ENCODE results near the gene WSB1. TPM values are rescaled to one million over a fixed set of nuclear protein-coding genes. Genes with fewer than 3 reads are reported as not detected.
"Not testable (repeated sequence)": the region's sequence is repeated elsewhere in the genome, so short reads cannot be mapped to it uniquely, and the experiment has no call there.

The WSB1 gene
- total RNA-seq, 1 experiment from 2014 or later = 53.2 TPM

- no peak for DNase-seq (ENCODE audit: low spot score)
Measured at GRCh38 chr17:27315796-27316465, 22.0 kb downstream of the WSB1 start.

DNA sequence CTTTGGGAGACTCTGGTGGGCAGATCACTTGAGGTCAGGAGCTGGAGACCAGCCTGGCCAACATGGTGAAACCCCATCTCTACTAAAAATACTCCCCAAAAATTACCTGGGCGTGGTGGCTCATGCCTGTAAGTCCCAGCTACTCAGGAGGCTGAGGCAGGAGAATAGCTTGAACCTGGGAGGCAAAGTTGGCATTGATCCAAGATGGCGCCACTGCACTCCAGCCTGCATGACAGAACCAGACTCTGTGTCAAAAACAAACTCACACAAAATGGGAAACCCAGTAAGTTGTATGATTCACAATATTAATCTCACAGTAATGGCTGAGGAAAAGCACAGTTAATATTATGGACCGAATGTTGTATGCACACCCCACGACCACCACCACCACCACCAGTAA is 24.3 kb downstream of the WSB1 start:
- no peak for DNase-seq (ENCODE audit: low spot score)

DNA sequence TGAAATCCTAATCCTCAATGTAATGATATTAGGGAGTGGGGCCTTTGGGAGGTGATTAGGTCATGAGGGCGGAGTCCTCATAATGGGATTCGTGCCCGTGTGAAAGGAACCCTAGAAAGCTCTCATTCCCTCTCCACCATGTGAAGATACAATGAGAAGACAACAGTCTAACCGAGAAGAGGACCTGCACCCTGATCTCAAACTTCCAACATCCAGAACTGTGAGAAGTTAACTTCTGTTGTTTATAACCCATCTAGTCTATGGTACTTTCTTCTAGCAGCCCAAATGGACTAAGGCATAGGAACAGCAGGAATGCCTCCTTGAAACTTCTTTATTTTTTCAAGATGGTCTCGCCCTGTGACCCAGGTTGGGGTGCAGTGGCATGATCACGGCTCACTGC is 24.7 kb downstream of the WSB1 start:
- DNase-seq (ENCODE audit: low spot score) = no peak

DNA sequence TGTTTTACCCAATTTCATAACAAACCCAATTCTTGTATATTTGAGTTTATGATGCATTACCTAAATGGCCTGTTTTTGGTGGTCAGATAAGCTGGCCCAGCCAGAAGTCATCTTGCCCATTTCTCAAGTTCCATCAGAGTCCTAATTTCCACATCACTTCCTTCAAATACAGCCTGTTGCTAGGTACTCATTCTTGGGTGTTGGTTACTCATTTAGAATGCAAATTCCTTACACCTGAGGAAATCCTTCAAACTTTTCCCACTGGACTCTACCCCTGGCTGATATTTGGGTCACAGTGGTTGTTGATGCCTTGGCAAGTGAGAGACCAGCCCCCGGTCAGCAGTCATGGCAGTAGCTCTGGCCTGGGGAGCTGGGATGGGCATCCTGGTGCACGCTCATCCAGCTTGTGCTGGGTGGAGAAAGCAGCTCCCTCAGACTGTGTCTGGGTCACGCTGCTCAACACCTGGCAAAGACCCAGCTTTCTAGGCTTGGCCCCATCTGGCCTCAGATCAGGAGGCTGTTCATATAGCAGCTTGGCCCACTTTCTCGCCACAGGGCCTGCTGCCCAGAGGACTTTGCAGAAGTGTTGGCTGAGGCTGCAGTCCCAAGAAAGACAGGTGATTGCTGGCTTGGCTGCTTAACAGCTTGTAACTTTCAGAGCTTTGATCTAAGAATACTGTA is 25.8 kb downstream of the WSB1 start:
- DNase-seq (ENCODE audit: low spot score) = no peak

- DNase-seq (ENCODE audit: low spot score) = no peak
Measured at GRCh38 chr17:27320222-27320560, 26.3 kb downstream of the WSB1 start.

DNA sequence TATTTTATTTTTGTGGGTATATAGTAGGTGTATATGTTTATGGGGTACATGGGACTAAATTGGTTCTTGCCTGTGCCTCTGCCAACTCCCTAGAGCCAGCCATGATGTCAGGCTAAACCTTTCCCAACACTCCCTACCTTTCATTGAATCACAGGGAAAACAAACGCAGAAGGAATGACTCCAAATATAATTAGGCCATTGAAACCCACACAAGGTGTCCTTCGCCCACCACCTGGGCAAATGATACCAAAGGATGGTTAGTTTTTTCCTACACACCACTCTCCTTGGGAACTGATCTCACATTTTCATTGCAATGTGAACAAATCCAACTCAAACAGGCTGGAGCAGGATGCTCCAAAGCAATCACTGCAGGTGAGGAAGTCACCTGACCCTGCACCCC is 27.5 kb downstream of the WSB1 start:
- DNase-seq (ENCODE audit: low spot score) = no peak

DNA sequence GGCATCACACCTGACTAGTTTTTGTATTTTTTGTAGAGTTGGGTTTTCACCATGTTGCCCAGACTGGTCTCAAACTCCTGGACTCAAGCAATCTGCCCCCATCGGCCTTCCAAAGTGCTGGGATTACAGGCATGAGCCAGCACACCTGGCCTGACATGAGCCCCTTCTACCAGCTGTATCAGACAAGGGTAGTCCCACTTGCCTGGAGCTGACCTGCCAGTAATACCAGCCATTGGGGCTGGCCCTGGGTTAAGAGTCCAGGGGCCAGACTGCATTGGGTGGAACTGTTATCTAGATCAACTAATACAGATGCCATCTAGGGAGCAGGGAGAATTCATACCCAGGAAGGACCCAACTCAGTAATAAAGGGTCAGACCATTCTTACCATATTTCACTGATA is 28.1 kb downstream of the WSB1 start:
- no peak for DNase-seq (ENCODE audit: low spot score)

DNA sequence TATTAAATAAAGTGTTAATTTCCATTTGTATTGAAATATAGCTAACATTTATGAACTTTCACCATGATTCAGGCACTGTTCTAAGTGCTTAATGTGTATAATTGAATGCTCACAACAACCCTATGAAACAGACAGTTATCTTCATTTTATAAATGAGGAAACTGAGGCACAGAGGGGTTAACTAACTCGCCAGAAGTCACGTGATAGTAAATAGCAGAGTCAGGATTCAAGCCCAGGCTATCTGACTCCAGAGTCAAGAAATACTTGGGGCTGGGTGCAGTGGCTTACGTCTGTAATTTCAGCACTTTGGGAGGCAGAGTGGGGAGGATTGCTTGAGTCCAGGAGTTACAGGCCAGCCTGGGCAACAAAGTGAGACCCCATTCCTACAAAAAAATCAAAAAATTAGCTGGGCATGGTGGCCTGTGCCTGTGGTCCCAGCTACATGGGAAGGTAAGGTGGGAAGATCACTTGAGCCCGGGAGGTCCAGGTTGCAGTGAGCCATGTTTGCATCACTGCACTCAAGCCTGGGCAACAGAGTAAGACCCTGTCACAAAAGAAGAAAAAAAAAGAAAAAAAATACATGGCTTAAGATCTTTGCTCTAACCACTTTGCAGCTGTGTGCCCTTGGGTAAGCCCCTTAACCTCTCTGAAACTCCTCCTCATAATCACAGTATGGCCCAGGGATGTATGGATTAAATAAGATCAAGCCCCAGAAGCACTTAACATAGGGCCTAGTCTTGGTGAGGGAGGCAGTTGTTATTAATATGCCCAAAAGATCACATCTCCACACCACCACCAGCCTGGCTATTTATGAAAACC is 29.0 kb downstream of the WSB1 start:
- no peak for DNase-seq (ENCODE audit: low spot score)

DNA sequence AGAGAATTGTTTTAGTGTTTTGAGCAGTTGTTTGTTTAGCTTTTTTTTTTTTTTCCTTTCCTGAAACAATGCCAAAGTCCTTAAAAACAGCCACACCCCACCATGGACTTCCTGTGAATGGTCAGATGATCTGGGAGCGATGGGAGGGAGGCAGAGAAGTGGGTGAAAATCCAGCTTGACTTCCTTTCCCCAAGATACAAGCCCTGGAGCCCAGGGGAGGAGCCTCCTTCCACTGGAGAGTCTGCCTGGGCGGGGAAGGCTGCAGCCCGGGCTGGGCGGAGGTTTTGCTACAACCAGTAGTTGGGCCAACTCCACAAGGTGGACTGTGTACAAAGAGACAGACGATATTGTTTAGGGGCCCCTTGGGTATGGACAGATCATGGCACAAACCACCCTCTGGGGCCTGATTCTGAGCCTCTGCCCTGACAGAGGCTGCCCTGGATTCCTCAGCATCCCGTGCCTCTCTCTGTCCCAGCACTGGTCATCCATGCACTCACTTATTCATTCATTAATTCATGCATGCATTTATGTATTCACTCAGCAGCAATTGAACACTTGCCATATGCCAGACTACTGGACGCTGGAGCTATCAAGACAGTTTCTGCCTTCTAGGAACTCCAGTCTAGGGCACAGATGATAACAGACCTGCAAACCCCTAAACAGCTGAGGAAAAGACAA is 29.8 kb downstream of the WSB1 start:
- peak; percentile 73 for DNase-seq (ENCODE audit: low spot score)

- no peak for DNase-seq (ENCODE audit: low spot score)
Measured at GRCh38 chr17:27324771-27325339, 30.9 kb downstream of the WSB1 start.

GRCh38 chr17:27326051-27326450 is 32.1 kb downstream of the WSB1 start:
- no peak for DNase-seq (ENCODE audit: low spot score)

DNA sequence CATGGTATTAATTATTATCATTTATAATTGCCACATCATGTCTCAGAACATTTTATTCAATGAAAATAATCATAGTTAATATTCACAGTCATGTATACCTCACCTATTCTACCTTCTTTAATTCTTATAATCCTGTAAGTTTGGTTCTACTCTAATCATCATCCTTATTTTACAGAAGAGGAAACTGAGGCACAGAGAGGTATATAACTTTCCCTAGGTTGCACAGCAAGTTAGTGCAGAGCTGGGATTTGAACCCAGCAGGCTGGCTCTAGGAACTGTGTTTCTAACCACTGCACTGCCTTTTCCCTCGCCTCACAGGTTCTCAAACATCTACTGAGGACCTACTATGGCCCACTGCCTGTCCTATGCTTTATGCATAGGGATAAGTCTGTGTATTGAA is 32.7 kb downstream of the WSB1 start:
- no peak for DNase-seq (ENCODE audit: low spot score)

GRCh38 chr17:27327397-27327796 is 33.5 kb downstream of the WSB1 start:
- no peak for DNase-seq (ENCODE audit: low spot score)

- DNase-seq (ENCODE audit: low spot score) = no peak
Measured at GRCh38 chr17:27327871-27328270, 34.0 kb downstream of the WSB1 start.

- DNase-seq (ENCODE audit: low spot score) = not testable (repeated sequence)
Measured at GRCh38 chr17:27328686-27329085, 34.8 kb downstream of the WSB1 start.

DNA sequence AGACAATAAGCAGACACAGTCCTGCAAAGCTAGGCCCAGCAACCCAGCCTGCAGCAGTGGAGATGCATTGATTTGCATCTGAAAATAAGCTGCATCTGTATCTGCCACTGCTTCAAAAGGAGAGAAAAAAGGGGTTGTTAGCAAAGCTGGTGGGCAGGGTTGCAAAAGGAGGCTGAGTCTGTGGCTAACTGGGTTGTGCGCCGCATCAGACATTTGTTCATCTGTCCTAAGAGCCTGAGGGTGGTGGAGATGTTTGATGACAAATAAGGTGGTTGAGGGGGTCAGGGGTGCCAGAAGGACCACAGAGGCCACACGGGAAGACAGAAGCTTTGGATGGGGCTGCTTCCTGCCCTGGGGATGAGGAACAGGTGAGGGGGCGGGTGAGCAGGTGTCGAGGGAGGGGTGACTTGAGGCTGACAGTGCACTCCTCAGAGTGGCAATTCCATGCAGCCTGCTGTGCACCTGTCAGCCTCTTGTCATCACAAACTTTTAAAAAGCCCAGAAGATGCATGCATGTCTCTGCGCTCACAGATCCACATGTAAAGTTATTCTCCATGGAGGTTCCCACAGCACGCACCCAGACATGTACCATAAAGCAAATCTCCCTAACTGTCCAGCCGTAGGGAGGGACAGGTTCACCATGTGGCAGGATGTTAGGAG is 35.4 kb downstream of the WSB1 start:
- no peak for DNase-seq (ENCODE audit: low spot score)

DNA sequence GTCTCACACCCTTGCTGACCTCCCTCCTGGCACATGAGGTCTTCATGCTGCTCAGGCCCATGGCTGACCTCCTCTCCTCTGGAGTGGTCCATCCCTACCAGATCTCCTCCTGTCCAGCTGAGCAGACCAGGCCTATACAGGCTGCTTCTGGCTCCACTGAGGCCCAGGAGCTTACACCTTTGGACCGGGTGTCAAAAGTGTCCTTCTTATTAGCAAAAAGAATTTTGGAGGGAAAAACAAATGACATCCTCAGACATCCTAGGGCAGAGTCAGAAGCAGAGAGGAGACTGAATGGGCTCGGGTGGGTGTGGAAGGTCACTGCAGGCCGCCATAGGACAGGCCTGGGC is 38.1 kb downstream of the WSB1 start:
- DNase-seq (ENCODE audit: low spot score) = no peak

DNA sequence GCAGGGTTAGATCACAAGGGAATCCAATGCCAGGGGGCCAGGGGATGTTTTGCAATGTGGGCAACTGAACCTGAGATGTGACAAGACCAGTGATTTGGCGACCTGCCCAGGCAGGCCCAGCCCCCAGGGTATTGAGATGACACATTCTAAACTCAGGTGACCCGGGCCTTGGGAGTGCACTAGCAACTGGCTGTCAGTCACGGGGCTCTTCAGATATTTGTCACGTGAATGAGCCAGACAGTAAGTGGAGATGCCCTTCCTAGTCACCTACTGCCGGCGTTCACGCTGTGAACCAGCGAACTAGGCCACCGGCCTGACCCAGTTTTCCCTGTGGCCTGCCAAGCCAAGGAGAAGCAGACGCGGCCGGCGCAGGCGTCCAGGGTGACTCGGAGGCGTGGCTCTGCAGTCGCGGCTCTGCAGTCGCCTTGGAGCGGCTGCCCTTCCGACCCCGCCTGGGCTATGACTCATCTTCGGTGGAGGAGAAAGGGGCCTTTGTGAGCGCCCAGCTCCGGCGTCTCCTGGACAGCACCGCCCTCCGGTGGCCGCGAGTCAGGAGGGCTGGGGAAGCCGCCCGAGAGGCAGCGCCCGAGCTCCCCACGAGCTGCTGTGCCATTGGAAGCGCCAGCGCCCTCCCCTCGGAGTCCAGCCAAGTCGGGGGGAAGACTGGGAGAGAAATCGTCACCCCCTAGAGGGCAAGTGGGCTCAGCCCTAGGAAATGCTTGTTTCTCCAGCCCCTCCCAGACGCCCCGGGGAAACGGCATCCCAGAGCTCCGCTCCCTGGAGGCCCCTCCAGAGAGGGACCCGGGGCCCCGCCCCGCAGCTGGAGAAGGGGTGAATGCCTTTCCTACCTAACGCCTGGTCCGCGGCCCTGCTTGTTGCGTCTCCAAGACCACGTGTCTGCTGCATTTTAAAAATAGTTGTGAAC is 38.8 kb downstream of the WSB1 start:
- peak; percentile 98 for DNase-seq (ENCODE audit: low spot score)

DNA sequence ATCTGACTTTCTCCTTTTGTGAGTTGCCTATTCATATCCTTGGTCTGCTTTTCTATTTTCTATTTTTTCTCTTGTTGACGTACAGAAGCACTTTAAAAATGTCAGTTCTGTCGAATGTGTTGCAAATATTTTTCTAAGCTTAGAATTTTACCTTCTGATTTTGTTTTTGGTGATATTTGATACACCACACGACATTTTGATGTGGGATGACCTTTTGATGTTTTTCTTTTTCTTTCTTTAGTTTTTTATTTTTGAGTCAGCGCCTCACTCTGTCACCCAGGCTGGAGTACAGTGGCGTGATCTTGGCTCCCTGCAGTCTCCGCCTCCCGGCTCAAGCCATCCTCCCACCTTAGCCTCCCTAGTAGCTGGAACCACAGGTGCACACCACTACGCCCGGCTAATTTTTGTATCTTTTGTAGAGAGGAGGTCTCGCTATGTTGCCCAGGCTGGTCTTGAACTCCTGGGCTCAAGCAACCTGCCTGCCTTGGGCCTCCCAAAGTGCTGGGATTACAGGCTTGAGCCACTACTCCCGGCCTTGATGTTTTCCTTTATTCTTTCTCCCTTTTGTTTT is 39.6 kb downstream of the WSB1 start:
- DNase-seq (ENCODE audit: low spot score) = no peak

DNA sequence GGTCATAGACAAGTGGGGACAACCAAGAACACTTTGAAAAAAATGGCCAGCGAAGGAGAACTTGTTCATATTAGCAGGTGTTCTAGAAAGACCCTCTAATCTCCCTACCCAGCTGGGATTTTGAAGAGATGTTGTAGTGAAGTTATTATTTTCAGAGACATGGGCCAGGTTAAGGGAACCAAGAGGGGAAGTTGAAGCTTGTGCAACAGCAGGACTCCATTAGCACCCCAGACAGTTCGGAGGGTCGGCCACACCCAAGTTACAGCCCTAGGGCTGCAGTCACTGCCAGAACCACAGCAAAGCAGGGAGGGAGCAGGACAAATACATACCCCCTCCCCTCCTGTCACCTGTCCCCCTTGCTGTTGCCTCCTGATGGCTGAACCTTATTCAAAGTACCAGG is 42.3 kb downstream of the WSB1 start:
- DNase-seq (ENCODE audit: low spot score) = no peak
